Left ventricle myocardium inferior (tissue), 1 donor: ENCODE measurements around the gene BAHCC1. TPM values are rescaled to one million over a fixed set of nuclear protein-coding genes. Genes with fewer than 3 reads are reported as not detected.
A peak's percentile ranks its signal among the peaks of the same experiment; 100 is the strongest.

Experiments
- DNase-seq: peaks from one replicate; pipeline ENCODE4 v3.0.0-alpha.2; 2020
- H3K27ac ChIP-seq: fragments of 200-600 bp; replicated peaks from 2 replicates; pipeline ENCODE4 v1.8.0; 2021
- H3K27me3 ChIP-seq: fragments of 200-600 bp; 2 replicates; pipeline ENCODE4 v1.8.0; 2021; ENCODE audit warnings: low read depth
- H3K36me3 ChIP-seq: fragments of 200-600 bp; 2 replicates; pipeline ENCODE4 v1.8.0; 2021
- H3K4me1 ChIP-seq: fragments of 200-600 bp; 2 replicates; pipeline ENCODE4 v1.8.0; 2021
- H3K4me3 ChIP-seq: fragments of 200-600 bp; 2 replicates; pipeline ENCODE4 v1.8.0; 2021; ENCODE audit warnings: mild to moderate bottlenecking, moderate library complexity
- H3K9me3 ChIP-seq: fragments of 200-600 bp; replicated peaks from 2 replicates; pipeline ENCODE4 v1.8.0; 2021
- intact Hi-C: fragments of 100-400 bp; cut with micrococcal nuclease; formaldehyde crosslinking; loops from one replicate; pipeline ENCODE4 v1.11.0; 2022
- total RNA-seq: library from RNA; stranded (reverse); fragmentation: NEBNext Ultra II Directional; extraction: Animal tissue kit (Norgen Biotek cat#: 25700); gene quantifications from one replicate; pipeline ENCODE4 v1.2.1, GENCODE V29; 2021
- TF ChIP-seq, protein P1 (sequence below): fragments of 200-600 bp; IDR thresholded peaks from 2 replicates; pipeline ENCODE4 v1.8.0; 2021; ENCODE audit warnings: antibody characterized with exemption, mild to moderate bottlenecking, borderline replicate concordance
- donor health status: DM: no; HTN: yes; CAD: no; lungs with severe emphysema.

The BAHCC1 gene
- total RNA-seq, 1 donor from 2014 or later: 7.3 TPM

DNA sequence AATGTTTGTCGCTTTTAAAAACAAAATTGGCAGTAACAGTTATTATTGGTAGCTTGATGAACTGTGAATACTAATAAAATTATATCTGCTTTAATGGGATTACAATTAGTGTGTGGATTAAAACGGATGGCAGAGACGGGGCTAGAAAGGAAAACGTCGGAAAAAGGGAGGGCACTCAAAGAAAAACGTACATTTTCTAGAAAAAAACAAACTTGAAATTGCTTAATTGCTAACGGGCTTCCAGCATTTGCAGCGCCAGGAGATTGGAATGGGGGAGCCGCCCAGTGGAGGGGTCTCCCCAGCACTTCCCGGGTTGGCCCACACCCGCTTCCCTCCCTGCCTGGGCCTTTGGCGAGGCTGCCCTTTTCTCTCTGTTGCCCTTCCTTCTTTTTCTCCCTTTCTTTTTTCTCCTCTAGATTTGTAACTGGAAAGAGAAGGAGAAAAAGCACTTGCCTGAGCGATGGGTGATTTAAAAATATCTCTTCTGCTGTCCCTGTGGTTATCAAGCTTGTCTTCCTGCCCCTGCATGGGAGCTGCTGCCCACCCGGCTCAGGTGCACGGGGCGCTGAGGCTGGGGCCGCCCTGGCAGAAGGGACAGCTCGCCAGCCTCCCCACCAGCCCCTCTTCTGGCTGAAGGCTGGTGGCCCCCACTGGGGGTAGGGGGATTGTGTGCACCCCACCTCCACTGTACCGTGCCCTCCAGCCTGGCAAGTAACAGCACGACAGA lies 5.9 kb downstream of the BAHCC1 start:
- Histone ChIP-seq H3K27ac (peak overlapping the region; percentile 100), H3K4me3 (peak overlapping the region; percentile 96), H3K27me3 (no peaks in the 10 kb centered on the region), H3K36me3 (no peaks in the 10 kb centered on the region), H3K9me3 (no peaks in the 10 kb centered on the region), H3K4me1 (peaks cover 91% of the 10 kb centered on the region)
- intact Hi-C loops: loop anchor here (10.0 kb wide), 1 partner anchor 106 kb away; the partner anchor contains the start of gene SLC38A10
- peak; percentile 42 for DNase-seq
- TF ChIP-seq, protein P1, sequence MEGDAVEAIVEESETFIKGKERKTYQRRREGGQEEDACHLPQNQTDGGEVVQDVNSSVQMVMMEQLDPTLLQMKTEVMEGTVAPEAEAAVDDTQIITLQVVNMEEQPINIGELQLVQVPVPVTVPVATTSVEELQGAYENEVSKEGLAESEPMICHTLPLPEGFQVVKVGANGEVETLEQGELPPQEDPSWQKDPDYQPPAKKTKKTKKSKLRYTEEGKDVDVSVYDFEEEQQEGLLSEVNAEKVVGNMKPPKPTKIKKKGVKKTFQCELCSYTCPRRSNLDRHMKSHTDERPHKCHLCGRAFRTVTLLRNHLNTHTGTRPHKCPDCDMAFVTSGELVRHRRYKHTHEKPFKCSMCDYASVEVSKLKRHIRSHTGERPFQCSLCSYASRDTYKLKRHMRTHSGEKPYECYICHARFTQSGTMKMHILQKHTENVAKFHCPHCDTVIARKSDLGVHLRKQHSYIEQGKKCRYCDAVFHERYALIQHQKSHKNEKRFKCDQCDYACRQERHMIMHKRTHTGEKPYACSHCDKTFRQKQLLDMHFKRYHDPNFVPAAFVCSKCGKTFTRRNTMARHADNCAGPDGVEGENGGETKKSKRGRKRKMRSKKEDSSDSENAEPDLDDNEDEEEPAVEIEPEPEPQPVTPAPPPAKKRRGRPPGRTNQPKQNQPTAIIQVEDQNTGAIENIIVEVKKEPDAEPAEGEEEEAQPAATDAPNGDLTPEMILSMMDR: no peak

DNA sequence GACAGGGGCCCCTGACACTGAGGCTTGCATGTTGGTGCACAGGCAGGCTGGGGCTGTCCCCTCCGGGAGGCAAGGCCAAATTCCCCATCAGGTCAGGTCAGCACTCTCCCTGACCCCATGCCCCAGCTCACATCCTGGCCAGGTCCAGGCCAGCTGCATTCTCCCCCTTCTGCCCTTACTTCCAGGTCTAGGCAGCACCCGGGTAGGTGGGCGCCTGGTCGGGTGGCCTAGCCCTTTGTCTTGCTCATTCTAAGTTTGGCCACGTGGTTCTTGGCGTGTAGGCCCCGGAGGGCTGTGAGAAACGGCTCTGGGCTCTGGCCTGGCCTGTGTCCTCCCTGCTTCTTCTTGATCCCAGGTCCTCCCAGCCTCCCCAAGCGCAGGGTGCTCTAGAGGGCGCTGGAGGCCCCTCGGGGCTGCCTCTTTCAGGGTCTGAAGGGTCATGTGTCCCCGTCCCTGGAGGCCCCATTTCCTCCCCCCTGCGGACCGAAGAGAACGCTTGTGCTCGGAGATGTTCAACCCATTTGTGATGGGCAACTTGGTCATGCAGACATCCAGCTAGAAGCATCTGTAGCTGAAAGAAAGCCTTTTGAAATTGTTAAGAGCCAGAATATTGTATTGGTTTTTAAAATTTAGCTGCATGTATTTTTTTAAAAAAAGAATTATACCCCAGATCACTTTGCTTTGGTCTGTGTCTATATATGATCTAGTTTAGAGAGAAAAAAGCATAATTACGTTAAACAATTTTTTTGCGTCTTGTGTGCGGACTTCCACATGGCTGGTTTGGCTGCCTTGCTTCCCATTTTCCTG lies 6.7 kb downstream of the BAHCC1 start:
- peak overlapping the region; percentile 100 for H3K27ac ChIP-seq
- H3K4me1 ChIP-seq: peaks cover 92% of the 10 kb centered on the region
- peak; percentile 61 for DNase-seq
- TF ChIP-seq, protein P1: peak; percentile 33
- intact Hi-C loops: loop anchor here (10.0 kb wide), 1 partner anchor 107 kb away; the partner anchor contains the start of gene SLC38A10
- H3K36me3 ChIP-seq: no peaks in the 10 kb centered on the region
- no peaks in the 10 kb centered on the region for H3K27me3 ChIP-seq
- peak overlapping the region; percentile 96 for H3K4me3 ChIP-seq
- no peaks in the 10 kb centered on the region for H3K9me3 ChIP-seq

DNA sequence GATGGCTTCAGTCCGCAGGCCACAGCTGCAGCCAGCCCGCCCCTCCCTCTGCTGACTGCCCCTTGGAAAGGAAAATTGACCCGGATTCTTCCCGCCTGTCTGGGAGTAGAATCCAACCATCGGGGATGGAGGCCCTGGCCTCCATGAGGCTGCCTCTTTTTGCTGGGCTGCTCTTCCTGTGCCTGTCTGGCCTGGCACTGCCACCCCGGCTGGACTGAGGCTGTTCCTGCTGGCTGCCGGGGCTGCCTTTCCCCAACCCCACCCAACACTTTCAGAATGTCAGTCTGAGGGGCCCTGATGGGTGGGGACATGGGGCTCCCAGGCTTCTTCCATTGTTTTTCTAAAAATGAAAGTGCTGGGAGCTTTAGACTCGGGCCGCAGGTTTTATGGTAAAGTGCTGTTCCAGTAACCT lies 7.3 kb downstream of the BAHCC1 start:
- Histone ChIP-seq H3K27me3 (no peaks in the 10 kb centered on the region), H3K4me1 (peaks cover 92% of the 10 kb centered on the region), H3K36me3 (no peaks in the 10 kb centered on the region), H3K9me3 (no peaks in the 10 kb centered on the region), H3K4me3 (peak overlapping the region; percentile 96), H3K27ac (peak overlapping the region; percentile 100)
- peak; percentile 60 for DNase-seq
- intact Hi-C loops: loop anchor here (10.0 kb wide), 1 partner anchor 108 kb away; the partner anchor contains the start of gene SLC38A10
- TF ChIP-seq, protein P1: no peak

DNA sequence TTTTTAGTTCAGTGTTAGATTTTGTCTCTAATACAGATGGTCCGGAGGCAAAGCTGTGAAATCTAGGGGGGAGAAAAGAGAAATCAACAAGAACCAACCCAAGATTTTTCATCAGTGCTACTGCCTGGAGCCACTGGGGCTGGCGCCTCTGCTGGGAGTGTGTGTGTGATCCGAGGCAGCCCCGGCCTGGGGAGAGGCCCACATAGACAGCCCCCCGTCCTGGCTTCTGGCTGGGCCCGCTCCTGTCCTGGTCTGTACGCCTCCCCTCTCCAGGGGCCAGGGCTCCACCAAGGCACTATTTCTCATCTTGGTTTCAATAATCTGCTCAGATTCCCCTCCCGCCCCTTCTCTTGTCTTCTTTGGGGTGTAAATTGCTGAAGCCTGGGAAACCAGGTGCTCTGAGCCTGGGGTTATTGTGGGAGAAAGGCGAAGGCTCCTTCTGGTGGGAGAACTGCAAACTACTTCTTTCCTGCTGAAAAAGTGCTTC lies 7.8 kb downstream of the BAHCC1 start:
- no peaks in the 10 kb centered on the region for H3K36me3 ChIP-seq
- DNase-seq: no peak
- peak overlapping the region; percentile 100 for H3K27ac ChIP-seq
- intact Hi-C loops: loop anchor here (10.0 kb wide), 1 partner anchor 108 kb away; the partner anchor contains the start of gene SLC38A10
- no peaks in the 10 kb centered on the region for H3K9me3 ChIP-seq
- no peaks in the 10 kb centered on the region for H3K27me3 ChIP-seq
- TF ChIP-seq, protein P1: no peak
- H3K4me3 ChIP-seq: peak overlapping the region; percentile 96
- peaks cover 88% of the 10 kb centered on the region for H3K4me1 ChIP-seq
